MM.1S (cell line): ENCODE results near the gene HTR3D.

Source experiments
- DNase-seq: peaks from one replicate; pipeline ENCODE4 v3.0.0-alpha.2; 2015
- H2AFZ ChIP-seq: fragments of 300-600 bp; sonication (generic); 2 replicates; pipeline ENCODE4 v1.6.0; 2016; ENCODE audit warnings: antibody characterized with exemption, low read length
- H3F3A ChIP-seq: fragments of 300-600 bp; sonication (generic); 2 replicates; pipeline ENCODE4 v1.6.1; 2016; ENCODE audit warnings: mild to moderate bottlenecking, antibody characterized with exemption, low read length, moderate library complexity, mixed read lengths; ENCODE audit not compliant: insufficient read depth
- H3K27ac ChIP-seq: fragments of 300-600 bp; sonication (generic); 2 replicates; pipeline ENCODE4 v1.5.1; 2016; ENCODE audit warnings: mild to moderate bottlenecking, low read length
- H3K27me3 ChIP-seq: fragments of 300-600 bp; sonication (generic); replicated peaks from 2 replicates; pipeline ENCODE4 v1.6.0; 2016; ENCODE audit warnings: low read length; ENCODE audit not compliant: insufficient read depth
- H3K36me3 ChIP-seq: fragments of 300-600 bp; sonication (generic); replicated peaks from 2 replicates; pipeline ENCODE4 v1.6.1; 2016; ENCODE audit warnings: mild to moderate bottlenecking, low read length, mixed read lengths; ENCODE audit not compliant: insufficient read depth
- H3K4me1 ChIP-seq: fragments of 300-600 bp; sonication (generic); 2 replicates; pipeline ENCODE4 v1.6.1; 2016; ENCODE audit warnings: low read length, mixed read lengths
- H3K4me2 ChIP-seq: fragments of 300-600 bp; sonication (generic); 2 replicates; pipeline ENCODE4 v1.6.0; 2016; ENCODE audit warnings: low read depth, low read length
- H3K4me3 ChIP-seq: fragments of 300-600 bp; sonication (generic); 2 replicates; pipeline ENCODE4 v1.5.1; 2016; ENCODE audit warnings: low read length, mixed read lengths
- H3K79me2 ChIP-seq: fragments of 300-600 bp; sonication (generic); 2 replicates; pipeline ENCODE4 v1.6.1; 2016; ENCODE audit warnings: mixed run types, low read length, mixed read lengths
- H3K9ac ChIP-seq: fragments of 300-600 bp; sonication (generic); 2 replicates; pipeline ENCODE4 v1.6.1; 2016; ENCODE audit warnings: low read length, mixed read lengths
- H3K9me2 ChIP-seq: fragments of 300-600 bp; sonication (generic); replicated peaks from 2 replicates; pipeline ENCODE4 v1.6.1; 2016; ENCODE audit warnings: mild to moderate bottlenecking, low read length, mixed read lengths; ENCODE audit not compliant: insufficient read depth
- H3K9me3 ChIP-seq: fragments of 300-600 bp; sonication (generic); replicated peaks from 2 replicates; pipeline ENCODE4 v1.6.1; 2016; ENCODE audit warnings: mild to moderate bottlenecking, low read length, mixed read lengths; ENCODE audit not compliant: insufficient read depth
- H4K20me1 ChIP-seq: fragments of 300-600 bp; sonication (generic); 2 replicates; pipeline ENCODE4 v1.6.1; 2016; ENCODE audit warnings: mild to moderate bottlenecking, low read length, moderate library complexity, mixed read lengths; ENCODE audit not compliant: insufficient read depth
- EZH2 ChIP-seq: fragments of 300-600 bp; sonication (generic); optimal IDR thresholded peaks from 2 replicates; pipeline ENCODE3; 2017; ENCODE audit warnings: low read depth, mild to moderate bottlenecking, antibody characterized with exemption, low read length, mixed read lengths
- EZH2phosphoT487 ChIP-seq: fragments of 300-600 bp; sonication (generic); IDR thresholded peaks from 2 replicates; pipeline ENCODE4 v1.6.1; 2018; ENCODE audit warnings: antibody characterized with exemption, low read length
- TF ChIP-seq, protein P1 (sequence below): fragments of 300-600 bp; sonication (generic); IDR thresholded peaks from 2 replicates; pipeline ENCODE4 v1.5.1; 2016; ENCODE audit warnings: antibody characterized with exemption, low read length, mixed read lengths

The HTR3D gene, protein sequence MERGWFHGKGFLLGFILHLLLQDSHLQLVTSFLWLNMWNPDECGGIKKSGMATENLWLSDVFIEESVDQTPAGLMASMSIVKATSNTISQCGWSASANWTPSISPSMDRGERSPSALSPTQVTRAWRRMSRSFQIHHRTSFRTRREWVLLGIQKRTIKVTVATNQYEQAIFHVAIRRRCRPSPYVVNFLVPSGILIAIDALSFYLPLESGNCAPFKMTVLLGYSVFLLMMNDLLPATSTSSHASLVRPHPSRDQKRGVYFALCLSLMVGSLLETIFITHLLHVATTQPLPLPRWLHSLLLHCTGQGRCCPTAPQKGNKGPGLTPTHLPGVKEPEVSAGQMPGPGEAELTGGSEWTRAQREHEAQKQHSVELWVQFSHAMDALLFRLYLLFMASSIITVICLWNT

DNA sequence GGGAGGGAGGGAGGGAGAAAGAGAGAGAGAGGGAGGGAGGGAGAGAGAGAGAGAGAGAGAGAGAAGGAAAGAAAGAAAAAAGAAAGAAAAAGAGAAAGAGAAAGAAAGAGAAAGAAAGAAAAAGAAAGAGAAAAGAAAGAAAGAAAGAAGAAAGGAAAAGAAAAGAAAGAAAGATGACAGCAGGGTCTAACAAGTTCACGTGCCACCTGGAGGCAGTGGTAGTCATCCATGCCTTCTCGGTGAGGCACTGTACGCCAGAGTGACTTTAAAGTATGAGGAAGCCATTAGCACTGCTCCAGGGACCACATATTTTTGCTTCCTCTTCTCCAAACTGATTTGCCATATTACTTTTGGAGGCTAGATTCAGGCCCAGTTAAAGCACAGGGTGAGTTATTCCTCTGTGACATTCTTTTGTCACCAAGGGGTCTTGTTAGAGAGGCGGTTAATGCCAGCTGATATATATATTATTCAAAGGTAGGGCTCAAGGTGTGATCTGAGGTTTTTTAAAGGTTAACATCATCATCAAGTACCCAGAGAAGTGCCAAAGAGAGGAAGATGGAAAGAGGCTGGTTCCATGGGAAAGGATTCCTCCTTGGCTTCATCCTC, at the start of gene HTR3D:
Gene HTR3D (plus strand): TSS at position 556 of the 606 bp plus-strand sequence. CDS start 0 bp downstream, at position 556.
- no peak within 1 kb of the TSS for H3K27ac ChIP-seq
- H3F3A ChIP-seq = no peaks in the 10 kb centered on the region
- no peaks in the 10 kb centered on the region for H3K9me3 ChIP-seq
- H3K27me3 ChIP-seq = no peaks in the 10 kb centered on the region
- no peaks in the 10 kb centered on the region for H3K4me1 ChIP-seq
- no peaks in the 10 kb centered on the region for H4K20me1 ChIP-seq
- H2AFZ ChIP-seq = no peak within 1 kb of the TSS
- no peaks in the 10 kb centered on the region for H3K79me2 ChIP-seq
- H3K36me3 ChIP-seq = no peaks in the 10 kb centered on the region
- H3K4me3 ChIP-seq = no peak within 1 kb of the TSS
- H3K4me2 ChIP-seq = no peak within 1 kb of the TSS
- no peaks in the 10 kb centered on the region for H3K9me2 ChIP-seq
- DNase-seq = no peak
- H3K9ac ChIP-seq = no peak within 1 kb of the TSS
- TF ChIP-seq EZH2phosphoT487 (no peak), EZH2 (no peak)
- TF ChIP-seq, protein P1, sequence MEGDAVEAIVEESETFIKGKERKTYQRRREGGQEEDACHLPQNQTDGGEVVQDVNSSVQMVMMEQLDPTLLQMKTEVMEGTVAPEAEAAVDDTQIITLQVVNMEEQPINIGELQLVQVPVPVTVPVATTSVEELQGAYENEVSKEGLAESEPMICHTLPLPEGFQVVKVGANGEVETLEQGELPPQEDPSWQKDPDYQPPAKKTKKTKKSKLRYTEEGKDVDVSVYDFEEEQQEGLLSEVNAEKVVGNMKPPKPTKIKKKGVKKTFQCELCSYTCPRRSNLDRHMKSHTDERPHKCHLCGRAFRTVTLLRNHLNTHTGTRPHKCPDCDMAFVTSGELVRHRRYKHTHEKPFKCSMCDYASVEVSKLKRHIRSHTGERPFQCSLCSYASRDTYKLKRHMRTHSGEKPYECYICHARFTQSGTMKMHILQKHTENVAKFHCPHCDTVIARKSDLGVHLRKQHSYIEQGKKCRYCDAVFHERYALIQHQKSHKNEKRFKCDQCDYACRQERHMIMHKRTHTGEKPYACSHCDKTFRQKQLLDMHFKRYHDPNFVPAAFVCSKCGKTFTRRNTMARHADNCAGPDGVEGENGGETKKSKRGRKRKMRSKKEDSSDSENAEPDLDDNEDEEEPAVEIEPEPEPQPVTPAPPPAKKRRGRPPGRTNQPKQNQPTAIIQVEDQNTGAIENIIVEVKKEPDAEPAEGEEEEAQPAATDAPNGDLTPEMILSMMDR = no peak

DNA sequence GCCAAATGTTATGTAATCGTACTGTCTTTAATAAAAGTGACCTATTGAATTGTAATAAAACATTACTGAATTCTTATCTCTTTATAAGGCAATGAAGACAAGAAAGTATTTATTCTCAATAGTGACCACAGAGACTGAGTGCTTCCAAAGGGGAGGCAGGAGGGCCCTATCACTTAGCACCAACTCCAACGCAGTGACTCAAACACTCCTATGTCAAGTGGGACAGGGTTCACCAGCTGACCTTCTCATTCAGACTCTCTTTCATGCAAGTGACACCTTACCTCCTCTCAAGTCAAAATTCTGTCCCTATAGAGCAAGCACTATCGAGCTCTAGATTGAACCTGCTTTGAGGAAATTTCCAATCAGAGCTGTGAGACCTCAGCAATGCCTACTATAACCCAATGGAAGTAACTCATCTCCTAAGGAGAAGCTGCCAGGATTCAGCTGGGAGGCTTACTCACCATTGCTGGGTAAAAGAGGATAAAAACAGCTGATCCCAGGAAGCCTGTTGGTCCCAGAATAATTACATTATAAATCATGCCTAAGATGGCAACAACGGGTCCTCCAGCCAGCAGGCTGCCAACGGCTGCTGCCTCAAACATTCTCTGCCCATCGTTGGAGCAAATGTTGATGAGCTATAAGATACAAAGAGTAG, 49.4 kb upstream of the HTR3D start:
- TF ChIP-seq EZH2phosphoT487 (no peak), EZH2 (no peak)
- TF ChIP-seq, protein P1 = no peak
- Histone ChIP-seq H3K36me3 (no peaks in the 10 kb centered on the region), H3K9me2 (no peaks in the 10 kb centered on the region), H3K79me2 (no peaks in the 10 kb centered on the region), H3K4me2 (no peak overlapping the region), H3K9ac (no peak overlapping the region), H3K9me3 (no peaks in the 10 kb centered on the region), H2AFZ (no peak overlapping the region), H4K20me1 (no peaks in the 10 kb centered on the region), H3K4me3 (no peak overlapping the region), H3K27ac (no peak overlapping the region), H3K4me1 (no peaks in the 10 kb centered on the region), H3F3A (no peaks in the 10 kb centered on the region), H3K27me3 (no peaks in the 10 kb centered on the region)
- no peak for DNase-seq

DNA sequence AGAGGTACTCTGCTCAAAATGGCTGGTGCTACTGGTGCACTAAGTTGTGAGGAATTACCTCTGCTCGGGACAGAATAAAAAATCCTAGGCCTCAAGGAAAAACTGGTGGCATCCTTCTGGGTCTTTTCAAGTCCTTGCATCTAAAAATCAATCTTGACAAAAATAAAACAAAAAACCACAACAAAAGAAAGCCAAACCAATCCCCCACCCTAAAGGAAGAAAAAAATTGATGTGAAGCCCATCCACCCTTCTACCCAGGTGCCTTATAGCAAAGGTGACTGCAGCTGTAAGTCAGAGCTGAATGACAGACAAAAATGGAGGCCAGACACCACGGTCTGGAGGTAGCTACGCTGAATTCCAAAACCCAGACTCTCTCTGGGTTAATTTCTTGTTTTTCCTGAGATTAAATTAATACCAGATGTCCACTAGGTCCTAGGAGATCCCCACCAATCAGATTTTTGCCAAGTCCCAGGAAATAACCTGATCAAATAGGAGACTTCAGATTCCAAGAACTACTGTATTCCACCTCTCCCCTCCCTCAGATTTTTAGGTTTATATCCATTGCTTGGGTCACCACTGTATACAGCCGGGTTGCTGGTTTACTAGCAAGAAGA, 47.3 kb upstream of the HTR3D start:
- Histone ChIP-seq H3K27ac (no peak overlapping the region), H3F3A (no peaks in the 10 kb centered on the region), H3K79me2 (no peaks in the 10 kb centered on the region), H3K36me3 (no peaks in the 10 kb centered on the region), H3K9me2 (no peaks in the 10 kb centered on the region), H2AFZ (no peak overlapping the region), H3K9ac (no peak overlapping the region), H3K4me1 (no peaks in the 10 kb centered on the region), H3K27me3 (no peaks in the 10 kb centered on the region), H3K4me2 (no peak overlapping the region), H4K20me1 (no peaks in the 10 kb centered on the region), H3K9me3 (no peaks in the 10 kb centered on the region), H3K4me3 (no peak overlapping the region)
- TF ChIP-seq EZH2phosphoT487 (no peak), EZH2 (no peak)
- TF ChIP-seq, protein P1 = no peak
- no peak for DNase-seq
